ENCODE data around the gene BRWD1. TPM values are rescaled to one million over a fixed set of nuclear protein-coding genes. Genes with fewer than 3 reads are reported as not detected.

BRWD1 gene
- total and polyA plus RNA-seq, 2 of the 13 experiments (the other 11 are each of a cell fraction or from before 2014, with no cell fraction given), result 13.9 to 28.0 TPM

DNA sequence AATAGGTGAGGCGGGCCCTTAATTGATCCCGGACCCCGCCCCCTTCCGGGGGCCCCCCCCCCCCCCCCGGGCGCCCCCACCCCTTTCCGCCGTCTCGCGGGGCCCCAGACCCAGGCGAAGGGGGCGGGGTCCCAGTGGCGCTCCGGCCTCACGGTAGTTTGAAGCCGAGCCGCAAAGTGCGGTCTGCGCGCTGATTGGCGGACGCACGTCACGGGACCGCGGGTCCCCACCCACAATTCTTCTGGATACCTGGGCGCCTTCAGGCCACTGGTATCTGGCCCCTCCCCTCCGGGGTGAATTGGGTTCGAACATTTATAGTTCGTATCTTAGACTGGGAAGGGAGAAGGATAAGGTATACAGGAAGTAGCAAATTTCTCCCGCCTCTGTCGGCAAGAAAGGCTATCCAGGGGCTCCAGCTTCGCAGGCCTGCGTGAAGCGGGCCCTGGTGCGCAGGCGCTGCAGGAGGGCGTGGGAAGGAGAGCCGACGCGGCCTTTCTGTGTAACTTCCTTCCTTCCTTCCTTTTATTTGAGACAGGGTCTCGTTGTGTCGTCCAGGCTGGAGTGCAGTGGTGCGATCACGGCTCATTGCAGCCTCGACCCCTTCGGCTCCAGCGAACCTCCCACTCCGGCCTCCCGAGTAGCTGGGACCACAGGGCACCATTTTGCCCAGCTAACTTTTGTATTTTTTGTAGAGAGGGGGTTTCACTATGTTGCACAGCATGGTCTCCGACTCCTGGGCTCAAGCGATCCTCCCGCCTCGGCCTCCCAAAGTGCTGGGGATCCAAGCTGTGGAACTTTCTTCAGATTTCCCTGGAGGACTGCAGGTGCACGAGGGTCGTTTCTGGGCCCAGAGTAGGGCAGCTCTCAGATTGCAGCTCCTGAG, 36.0 kb upstream of the BRWD1 start (continued):
- TF ChIP-seq NONO (IDR thresholded peaks at IDR 0.05) (no peak), NONO (CRISPR knock-in tag; conservative IDR thresholded peaks at IDR 0.05) (peak; percentile 36; the same call in 1 of the 2 replicates), POLR2G (IDR thresholded peaks at IDR 0.05; ENCODE audit: low read depth, low read length) (peak; percentile 82), ZNF766 (CRISPR knock-in tag; IDR thresholded peaks at IDR 0.05; ENCODE audit: borderline replicate concordance) (0 out of 2 replicates have a peak, but pooled peaks have one; percentile 10), ZNF34 (CRISPR knock-in tag; IDR thresholded peaks at IDR 0.05; ENCODE audit: borderline replicate concordance) (no peak), ZNF510 (CRISPR knock-in tag; IDR thresholded peaks at IDR 0.05; ENCODE audit: low read depth) (0 out of 2 replicates have a peak, but pooled peaks have one; percentile 51), GATA4 (IDR thresholded peaks at IDR 0.05; ENCODE audit: borderline replicate concordance, low read depth) (0 out of 2 replicates have a peak, but pooled peaks have one; percentile 35), YEATS4 (CRISPR knock-in tag; IDR thresholded peaks at IDR 0.05; ENCODE audit: borderline replicate concordance) (peak; percentile 22; the same call in 1 of the 2 replicates), DNMT3B (CRISPR knock-in tag; conservative IDR thresholded peaks at IDR 0.05) (0 out of 2 replicates have a peak, but pooled peaks have one; percentile 42), ZNF350 (CRISPR knock-in tag; IDR thresholded peaks at IDR 0.05; ENCODE audit: borderline replicate concordance, low read depth) (peak; percentile 81), ARHGAP35 (CRISPR knock-in tag; IDR thresholded peaks at IDR 0.05; ENCODE audit: borderline replicate concordance) (peak; percentile 66; the same call in 1 of the 2 replicates), HDAC1 (CRISPR knock-in tag; IDR thresholded peaks at IDR 0.05) (peak; percentile 16; the same call in 1 of the 2 replicates), ZNF7 (CRISPR knock-in tag; IDR thresholded peaks at IDR 0.05) (no peak), NR2F2 (IDR thresholded peaks at IDR 0.05; ENCODE audit: borderline replicate concordance, low read depth) (no peak), PITX1 (CRISPR knock-in tag; IDR thresholded peaks at IDR 0.05) (no peak), HOXD1 (CRISPR knock-in tag; IDR thresholded peaks at IDR 0.05) (no peak), ETV5 (CRISPR knock-in tag; IDR thresholded peaks at IDR 0.05; ENCODE audit: borderline replicate concordance) (peak; percentile 59), ETV6 (CRISPR knock-in tag; conservative IDR thresholded peaks at IDR 0.05) (no peak), SP5 (CRISPR knock-in tag; IDR thresholded peaks at IDR 0.05; ENCODE audit: borderline replicate concordance, low read depth) (peak; percentile 6; the same call in 1 of the 2 replicates), KLF11 (CRISPR knock-in tag; IDR thresholded peaks at IDR 0.05) (no peak), U2AF2 (IDR thresholded peaks at IDR 0.05; ENCODE audit: low read depth, low read length) (peak; percentile 79; the same call in 1 of the 2 replicates), REPIN1 (CRISPR knock-in tag; IDR thresholded peaks at IDR 0.05; ENCODE audit: borderline replicate concordance, low read depth) (no peak), ZNF549 (CRISPR knock-in tag; IDR thresholded peaks at IDR 0.05) (no peak), TBL1XR1 (IDR thresholded peaks at IDR 0.05; ENCODE audit: borderline replicate concordance, low read length, partially characterized antibody) (peak; percentile 32), FIP1L1 (IDR thresholded peaks at IDR 0.05; ENCODE audit: borderline replicate concordance, insufficient read depth, low read depth, low read length) (0 out of 2 replicates have a peak, but pooled peaks have one; percentile 58), DPF2 (CRISPR knock-in tag; IDR thresholded peaks at IDR 0.05; ENCODE audit: borderline replicate concordance, low read depth) (no peak), GABPB1 (CRISPR knock-in tag; IDR thresholded peaks at IDR 0.05) (peak; percentile 85), TBX2 (CRISPR knock-in tag; IDR thresholded peaks at IDR 0.05; ENCODE audit: borderline replicate concordance) (peak; percentile 54; the same call in 1 of the 2 replicates)
- TF ChIP-seq, protein P1, sequence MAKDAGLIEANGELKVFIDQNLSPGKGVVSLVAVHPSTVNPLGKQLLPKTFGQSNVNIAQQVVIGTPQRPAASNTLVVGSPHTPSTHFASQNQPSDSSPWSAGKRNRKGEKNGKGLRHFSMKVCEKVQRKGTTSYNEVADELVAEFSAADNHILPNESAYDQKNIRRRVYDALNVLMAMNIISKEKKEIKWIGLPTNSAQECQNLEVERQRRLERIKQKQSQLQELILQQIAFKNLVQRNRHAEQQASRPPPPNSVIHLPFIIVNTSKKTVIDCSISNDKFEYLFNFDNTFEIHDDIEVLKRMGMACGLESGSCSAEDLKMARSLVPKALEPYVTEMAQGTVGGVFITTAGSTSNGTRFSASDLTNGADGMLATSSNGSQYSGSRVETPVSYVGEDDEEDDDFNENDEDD (CRISPR knock-in tag; IDR thresholded peaks at IDR 0.05; ENCODE audit: borderline replicate concordance), result peak; percentile 64; the same call in 1 of the 2 replicates
